Keratinocyte (primary cell): Measurements from ENCODE around the gene ITGA3.

Experiments
- CTCF ChIP-seq, 3 experiments: IDR thresholded peaks in 1 of 3; conservative IDR thresholded peaks in 1 of 3; optimal IDR thresholded peaks in 1 of 3; 2 replicates in 2 of 3; 3 replicates in 1 of 3; pipeline versions ENCODE3 to v1.5.1; 2011; ENCODE audit warnings: low read length in 3 of 3, mild to moderate bottlenecking in 3 of 3, moderate library complexity in 2 of 3, control low read depth in 1 of 3, inconsistent platforms in 1 of 3; ENCODE audit not compliant: insufficient read depth in 2 of 3; ENCODE audit errors: extremely low read depth in 1 of 3
- EZH2 ChIP-seq: IDR thresholded peaks from one replicate; pipeline ENCODE4 v1.6.1; 2012; ENCODE audit warnings: inconsistent platforms, mild to moderate bottlenecking, low read length, moderate library complexity

GRCh38 chr17:50133028-50133768, 77.3 kb downstream of the ITGA3 start:
- TF ChIP-seq CTCF (optimal IDR thresholded peaks at IDR 0.05 in 1 of 3, IDR thresholded peaks at IDR 0.05 in 1 of 3, conservative IDR thresholded peaks at IDR 0.05 in 1 of 3; ENCODE audit: extremely low read depth in 1 of 3, insufficient read depth in 2 of 3, low read length in 3 of 3) (no peak), EZH2 (no peak)
